Stimulated activated CD8-positive, alpha-beta memory T cell treated with anti-CD3 and anti-CD28 coated beads, Interleukin-15, amount 100 ng/mL, for 24 hours (primary cell): ENCODE data around the gene ADAM19.

Source experiments
- DNase-seq: peaks from one replicate; pipeline ENCODE4 v3.0.0-alpha.2; 2020; ENCODE audit warnings: low read depth

ADAM19 gene

DNA sequence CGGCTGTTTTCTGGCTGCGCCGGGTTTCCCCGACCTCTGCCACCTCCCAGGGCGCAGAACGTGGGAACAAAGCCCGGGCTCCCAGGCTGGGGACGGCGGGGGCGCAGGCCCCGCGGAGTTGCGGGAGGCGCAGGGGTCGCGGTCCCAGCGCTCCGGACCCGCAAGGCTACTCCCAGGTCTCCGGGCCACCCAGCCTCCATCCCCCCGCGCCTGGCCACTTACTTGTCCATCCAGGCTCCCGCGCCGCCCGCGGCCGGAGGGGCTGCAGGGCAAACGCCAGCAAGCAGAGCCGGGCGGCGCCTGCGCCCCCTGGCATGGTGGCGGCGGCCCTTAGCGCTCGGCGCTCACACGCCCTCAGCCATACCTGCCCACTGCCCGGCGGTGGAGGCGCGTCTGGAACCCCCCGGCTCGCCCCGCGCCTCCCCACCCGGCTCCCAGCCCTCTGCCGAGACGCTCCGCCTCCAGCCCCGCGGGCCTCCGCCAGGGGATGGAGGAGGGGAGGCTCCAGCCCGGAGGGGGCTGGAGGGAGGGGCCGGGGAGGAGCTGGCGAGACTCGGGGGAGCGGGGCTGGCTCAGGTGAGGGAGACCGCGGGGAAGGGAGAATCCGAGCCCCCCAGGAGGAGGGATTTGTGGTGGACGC, at the start of gene ADAM19:
Gene ADAM19 (minus strand): TSS at position 395 of the 640 bp plus-strand sequence. CDS start 79 bp downstream, at position 316.
- no peak for DNase-seq

DNA sequence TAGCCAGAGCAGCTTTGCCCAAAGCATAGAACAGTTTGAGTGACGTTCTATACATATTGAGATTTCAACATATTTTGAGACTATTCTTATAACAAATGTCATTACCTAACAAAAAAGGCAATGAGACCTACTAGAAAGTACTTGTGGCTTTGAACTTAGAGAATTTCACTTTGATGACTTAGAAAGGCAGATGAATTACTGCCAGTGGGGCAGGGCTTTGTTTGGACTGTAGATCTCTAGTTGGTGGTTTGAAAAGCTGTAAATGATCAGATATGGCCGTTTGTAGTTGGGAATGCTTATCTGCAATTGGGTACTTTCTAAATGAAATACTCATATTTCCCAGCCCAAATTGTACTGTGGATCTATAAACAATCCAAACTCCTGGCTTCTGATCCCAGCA, 48.6 kb upstream of the ADAM19 start:
- no peak for DNase-seq

GRCh38 chr5:157620776-157621175, 45.2 kb upstream of the ADAM19 start:
- DNase-seq = no peak

DNA sequence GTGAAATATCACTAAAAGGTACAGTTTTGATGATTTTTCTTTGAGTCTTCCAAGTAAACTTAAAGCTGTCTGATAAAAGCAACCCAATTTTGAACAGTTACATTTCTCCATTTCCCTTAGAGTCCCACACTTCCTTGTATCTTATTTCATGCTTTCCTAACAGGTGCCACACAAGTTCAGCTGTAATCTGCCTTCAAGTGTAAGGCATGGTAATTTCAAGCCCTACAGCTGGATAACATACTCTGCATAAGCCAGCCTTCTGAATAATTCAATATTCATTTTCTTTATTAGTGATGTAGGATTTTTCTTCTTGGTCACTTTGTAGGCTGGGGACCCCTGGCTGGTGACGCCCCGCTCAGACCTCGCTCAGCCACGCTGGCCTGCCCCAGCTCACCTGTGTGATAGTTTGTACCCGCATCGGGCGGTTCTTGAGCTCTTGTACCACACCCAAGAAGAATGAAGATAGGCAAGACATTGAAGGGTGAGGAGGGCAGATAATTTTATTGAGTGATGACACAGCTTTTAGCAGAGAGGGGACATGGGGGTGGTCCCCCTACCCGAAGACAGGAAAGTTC, 42.7 kb upstream of the ADAM19 start:
- no peak for DNase-seq

GRCh38 chr5:157616785-157617184, 41.2 kb upstream of the ADAM19 start:
- no peak for DNase-seq

DNA sequence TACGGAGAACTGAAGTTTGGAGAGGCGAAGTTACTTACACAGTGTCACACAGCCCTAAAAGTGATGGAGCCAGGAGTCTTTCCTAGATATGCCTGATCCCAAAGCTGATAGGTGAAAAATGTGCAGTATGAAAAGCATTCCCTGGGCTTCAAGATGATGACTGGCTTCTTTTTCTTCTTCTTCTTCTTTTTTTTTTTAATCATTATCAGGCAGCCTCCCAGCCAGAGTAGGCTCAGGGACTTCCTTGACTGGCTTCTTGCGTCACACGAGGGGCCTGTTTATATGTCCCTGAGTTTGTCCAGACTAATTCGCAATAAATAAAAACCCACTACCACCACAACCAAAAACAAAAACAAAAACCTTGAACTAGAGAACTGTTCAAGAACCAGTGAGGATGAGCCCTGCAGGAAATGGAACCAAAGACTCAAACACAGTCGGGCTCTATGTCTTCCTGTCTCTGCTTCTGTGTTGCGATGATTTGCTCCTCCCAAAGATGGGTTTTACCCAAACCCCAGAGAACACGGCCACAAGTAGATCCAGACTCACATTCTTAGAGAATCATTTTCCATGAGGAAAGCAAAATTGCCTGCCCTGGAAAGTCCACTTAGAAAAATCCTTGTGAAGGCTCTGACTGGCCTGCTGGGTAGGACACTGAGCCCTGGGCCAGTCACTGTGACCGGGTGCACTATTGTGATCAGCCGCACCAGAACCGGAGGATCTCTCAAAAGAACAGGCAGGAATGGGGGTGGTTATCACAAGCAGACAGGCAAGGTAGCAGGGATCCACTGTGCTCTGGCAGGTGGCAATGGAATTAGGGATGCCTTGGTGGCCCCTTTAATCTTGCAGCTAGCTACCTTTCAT, 38.0 kb upstream of the ADAM19 start:
- no peak for DNase-seq

- DNase-seq = no peak
Observed at GRCh38 chr5:157612581-157612980, 37.0 kb upstream of the ADAM19 start.

DNA sequence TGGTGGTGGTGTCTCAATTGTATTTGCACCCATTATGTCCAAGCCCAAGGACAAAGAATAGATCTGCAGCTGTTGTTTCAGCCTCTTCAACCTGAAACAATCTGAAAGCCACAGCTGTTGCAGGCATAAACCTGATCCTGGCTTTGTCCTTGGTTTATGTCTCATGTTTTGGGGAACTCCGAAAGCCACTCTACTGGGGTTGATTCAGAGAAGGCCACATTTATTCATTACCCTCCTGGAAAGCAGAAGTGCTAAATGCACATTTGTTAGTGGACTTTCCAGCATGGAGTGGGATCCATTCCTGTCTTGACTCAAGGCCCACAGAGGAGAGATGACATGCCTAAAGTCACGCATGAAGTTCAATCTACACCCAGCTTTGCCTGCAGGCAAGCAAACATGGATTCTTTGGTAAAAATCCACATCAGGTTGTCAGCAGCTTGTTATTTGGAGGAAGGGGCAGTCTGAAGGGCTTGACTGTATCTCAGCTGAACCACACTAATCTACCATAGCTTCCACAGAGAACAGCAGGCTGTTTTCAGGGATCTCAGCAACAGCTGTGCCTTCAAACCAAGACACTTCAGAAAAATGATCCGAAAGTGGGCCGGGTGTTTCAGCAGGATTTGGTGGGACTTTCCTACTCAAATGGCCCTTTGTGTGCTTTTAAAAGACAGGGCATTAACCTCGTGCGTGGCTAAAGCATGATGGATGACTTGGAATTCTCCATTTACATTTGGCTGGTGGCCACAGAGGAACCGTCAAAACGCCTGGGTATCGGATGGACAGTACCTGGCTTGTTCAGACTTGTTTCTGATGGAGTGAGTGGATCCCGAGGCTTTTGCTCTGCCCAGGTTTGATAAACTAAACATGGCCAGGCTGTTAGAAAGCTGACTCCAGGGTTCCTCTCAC, 36.2 kb upstream of the ADAM19 start:
- no peak for DNase-seq

DNA sequence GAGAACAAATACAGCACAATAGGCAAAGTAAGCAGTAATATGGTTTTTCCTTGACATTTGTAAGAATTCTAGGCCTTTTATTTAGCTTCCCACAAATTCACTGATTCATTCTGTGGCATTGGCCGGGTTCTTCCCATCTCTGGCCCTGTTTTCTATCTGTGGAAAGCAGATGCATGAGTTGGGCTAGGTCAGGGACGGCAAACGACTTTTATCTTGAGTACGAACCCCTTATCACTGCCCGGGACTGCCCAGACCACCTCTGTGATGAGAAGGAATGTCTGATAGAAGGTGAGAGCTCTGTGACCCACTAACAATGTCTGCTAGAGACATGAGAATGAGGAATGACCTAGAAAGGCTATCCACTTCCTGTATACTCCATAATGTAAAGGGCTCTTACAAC, 35.4 kb upstream of the ADAM19 start:
- no peak for DNase-seq

DNA sequence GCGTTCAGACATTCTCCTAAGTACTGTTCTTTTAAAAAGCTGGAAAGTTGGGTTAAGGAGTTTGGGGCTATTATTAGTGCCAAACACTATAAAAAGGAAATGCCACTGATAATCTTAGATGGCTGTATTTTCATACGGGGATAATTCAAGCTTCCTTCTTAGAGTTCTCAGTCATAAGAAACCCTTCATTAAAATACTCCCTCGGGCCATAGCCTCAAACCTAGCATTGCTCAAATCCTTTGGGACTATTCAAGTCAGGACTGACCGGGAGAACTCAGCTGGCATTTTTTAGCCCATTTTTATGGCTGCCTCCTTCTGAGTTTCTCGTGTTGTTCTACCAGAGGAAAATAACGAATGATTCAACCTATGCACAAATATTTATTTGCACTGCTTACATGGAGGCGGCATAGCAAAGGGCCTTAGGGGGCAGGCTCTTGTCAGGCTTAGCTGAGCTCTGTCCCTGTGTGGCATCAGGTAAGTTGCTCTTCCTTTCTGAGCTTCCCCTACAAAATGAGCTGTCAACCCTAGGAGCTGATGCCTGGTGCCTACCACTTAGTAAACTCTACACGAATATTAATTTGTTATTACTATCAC, 33.5 kb upstream of the ADAM19 start:
- DNase-seq = no peak

DNA sequence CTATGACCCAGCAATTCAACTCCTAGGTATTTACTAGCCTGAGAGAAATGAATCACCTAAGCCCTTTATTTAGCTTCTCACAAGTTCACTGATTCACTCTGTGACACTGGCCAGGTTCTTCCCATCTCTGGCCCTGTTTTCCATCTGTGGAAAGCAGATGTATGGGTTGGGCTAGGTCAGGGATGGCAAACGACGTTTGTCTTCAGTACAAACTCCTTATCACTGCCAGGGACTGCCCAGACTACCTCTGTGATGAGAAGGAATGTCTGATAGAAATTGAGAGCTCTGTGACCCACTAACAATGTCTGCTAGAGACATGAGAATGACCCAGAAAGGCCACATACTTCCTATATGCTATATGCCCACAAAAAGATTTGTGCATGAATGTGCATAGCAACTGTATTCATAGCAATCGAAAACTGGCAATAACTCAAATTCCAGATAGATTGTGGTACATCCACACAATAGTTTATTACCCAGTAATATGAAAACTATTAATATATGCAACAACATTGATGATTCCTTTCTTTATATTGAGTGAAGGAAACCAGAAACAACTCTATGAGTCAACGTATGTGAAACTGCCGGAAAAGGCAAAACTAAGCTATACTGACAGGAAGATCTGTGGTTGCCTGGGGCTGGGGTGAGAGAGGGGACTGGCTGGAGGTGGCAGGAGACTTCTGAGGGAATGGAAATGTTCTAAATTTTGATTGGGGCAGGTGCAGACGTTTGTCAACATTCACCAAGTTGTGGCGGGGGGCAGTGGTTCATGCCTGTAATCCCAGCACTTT, 32.0 kb upstream of the ADAM19 start:
- no peak for DNase-seq

DNA sequence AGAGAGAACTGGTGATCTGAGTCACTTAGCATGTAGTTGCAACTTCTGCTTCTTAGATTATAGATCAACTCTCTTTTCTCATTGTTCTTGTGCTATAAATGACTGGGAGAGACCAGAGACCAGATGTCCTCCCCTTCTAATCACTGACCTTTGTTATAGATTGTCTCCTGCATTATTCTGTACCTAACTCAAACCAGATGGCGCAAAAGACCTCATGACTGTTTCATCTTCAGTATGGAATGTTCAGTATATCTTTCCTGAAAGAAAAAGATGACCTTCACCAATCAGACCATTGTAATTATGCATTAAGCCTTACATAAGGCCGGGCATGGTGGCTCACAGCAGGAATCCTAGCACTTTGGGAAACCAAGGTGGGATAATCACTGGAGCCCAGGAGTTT, 30.5 kb upstream of the ADAM19 start:
- DNase-seq = no peak

DNA sequence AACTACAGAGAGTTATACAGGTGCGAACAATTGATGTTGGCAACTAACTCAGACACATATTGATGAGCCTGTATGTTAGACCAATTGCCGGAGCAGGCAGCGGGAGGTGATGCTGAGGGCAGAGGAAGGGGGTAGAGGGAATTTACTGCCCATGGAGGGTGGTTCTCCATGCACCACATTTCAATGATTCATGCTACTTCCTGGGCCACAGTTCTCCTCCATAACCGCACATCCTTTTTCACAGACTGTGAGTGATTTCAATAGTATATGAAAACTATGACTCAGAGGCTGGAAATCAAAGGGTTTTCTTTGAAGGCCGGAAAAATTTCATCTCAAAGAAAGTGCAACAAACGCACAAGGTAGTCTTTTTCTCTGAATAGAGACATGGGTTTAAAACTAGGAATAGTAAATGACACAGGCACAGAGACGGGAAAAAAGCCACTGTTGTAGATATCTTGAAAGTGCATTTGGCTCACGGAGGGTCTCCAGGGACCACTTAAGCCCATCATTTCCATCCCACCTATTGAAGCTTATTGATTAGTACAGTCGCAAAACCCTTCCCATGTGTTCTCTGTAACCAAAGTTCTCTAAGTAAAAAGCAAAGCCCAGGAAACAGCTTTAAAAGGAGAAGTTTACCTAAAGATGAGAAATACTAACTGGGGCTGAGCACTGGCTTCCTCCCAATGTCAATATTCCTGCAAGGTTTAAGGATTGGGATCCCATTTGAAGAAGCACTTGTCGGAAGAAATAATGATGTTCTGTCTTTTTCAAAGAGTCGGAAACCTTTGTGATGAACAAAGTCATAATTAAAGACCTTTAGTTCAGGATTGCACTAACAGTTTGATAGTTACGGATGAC, 28.0 kb upstream of the ADAM19 start:
- no peak for DNase-seq

DNA sequence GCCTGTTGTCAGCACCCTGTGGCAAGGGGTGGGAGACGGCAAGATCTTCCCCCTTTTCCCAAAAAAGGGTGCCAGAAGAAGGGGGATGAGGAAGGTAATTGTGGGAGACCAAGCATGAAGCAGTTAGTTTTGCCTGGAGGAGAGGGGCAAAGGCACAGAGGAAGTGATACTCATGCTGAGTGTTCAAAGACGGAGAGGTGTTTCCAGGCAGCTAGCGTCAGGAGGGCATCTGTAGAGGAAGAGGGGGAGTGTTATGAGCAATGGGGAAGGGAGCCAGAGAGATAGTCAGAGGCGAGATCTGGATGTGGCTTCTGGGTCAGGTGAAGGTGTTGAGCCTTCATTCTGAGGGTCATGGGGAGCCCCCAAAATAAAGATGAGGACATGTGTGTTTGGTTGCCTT, 26.9 kb upstream of the ADAM19 start:
- DNase-seq = no peak

DNA sequence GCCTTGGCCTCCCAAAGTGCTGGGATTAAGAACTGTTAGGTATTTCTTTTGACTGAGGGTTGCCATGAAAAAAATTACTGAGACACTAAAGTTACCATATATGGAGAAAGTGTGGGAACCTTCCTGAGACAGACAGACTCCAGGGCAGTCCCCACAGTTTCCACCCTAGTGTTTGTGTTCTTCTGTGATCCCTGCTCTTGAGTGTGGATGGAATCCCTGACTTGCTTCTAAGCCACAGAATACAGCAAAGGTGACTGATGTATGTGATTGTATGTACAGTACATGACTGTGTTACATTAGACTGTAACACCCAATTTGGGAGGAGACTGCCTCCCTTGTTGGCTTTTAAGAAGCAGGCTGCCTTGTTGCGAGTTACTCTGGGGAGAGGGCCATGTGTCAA, 24.7 kb upstream of the ADAM19 start:
- DNase-seq = no peak

DNA sequence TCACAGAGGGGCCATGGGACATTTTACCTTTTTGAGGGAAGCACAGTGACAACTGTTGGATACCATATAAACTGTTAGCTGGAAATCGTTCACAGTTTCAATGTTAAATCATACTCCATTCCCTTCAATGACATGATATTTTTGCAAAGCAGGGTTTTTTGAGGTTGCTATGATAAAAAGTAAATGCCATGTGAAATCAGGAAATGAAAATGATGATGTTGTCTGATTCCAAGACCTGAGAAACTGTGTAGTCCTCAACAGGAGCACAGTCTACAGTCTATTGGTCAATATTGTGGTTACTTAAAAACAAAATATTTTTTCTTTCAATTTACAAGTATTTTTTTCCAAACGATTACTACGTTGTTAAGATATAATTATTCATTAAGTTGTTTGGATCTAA, 24.0 kb upstream of the ADAM19 start:
- no peak for DNase-seq

GRCh38 chr5:157598350-157598936, 22.9 kb upstream of the ADAM19 start:
- DNase-seq = no peak

GRCh38 chr5:157597277-157597676, 21.7 kb upstream of the ADAM19 start:
- no peak for DNase-seq

DNA sequence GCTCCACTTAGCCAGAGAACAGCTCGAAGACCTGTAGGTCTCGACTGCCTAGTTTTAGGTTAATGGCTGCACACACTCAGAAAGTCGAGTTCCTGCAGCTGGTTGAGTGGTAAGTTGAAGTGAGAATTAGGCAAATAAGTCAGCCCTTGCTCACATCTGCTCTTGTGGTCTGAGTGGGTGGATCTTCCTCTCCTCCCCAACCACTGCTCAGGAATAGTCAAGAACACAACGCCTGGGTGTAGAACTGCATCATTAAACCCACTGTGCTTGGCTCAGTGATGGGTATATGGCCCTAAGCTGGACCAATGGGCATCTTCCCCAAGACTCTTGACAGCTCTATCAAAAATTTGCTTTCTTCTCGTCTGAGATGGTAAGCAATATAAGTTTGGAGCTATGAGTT, 20.9 kb upstream of the ADAM19 start:
- no peak for DNase-seq
